Measurements from ENCODE around the gene PPFIBP1. TPM values are rescaled to one million over a fixed set of nuclear protein-coding genes. Genes with fewer than 3 reads are reported as not detected.
"Not testable (repeated sequence)": the region's sequence is repeated elsewhere in the genome, so short reads cannot be mapped to it uniquely, and the experiment has no call there.

Gene PPFIBP1
- total and polyA plus RNA-seq, 4 donors = 13.6 to 150 (median 63.1) TPM

DNA sequence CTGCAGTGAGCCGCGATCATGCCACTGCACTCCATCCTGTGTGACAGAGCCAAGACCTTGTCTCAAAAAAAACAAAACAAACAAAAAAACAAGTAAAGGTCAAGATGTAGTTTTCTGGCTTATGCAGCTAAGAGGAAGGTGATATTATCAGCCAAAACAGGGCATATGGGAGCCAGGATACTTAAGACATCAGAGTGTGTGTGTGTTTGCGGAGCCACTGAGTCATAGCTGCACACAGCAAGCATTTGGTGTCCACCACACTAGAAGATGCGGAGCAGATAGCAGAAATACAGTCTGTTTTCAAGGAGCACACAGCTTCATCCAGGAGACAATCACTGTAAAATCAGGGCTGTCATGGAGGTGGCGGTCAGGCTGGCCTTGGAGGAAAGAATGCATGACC lies 99.6 kb downstream of the PPFIBP1 start:
- TF ChIP-seq, protein P1, sequence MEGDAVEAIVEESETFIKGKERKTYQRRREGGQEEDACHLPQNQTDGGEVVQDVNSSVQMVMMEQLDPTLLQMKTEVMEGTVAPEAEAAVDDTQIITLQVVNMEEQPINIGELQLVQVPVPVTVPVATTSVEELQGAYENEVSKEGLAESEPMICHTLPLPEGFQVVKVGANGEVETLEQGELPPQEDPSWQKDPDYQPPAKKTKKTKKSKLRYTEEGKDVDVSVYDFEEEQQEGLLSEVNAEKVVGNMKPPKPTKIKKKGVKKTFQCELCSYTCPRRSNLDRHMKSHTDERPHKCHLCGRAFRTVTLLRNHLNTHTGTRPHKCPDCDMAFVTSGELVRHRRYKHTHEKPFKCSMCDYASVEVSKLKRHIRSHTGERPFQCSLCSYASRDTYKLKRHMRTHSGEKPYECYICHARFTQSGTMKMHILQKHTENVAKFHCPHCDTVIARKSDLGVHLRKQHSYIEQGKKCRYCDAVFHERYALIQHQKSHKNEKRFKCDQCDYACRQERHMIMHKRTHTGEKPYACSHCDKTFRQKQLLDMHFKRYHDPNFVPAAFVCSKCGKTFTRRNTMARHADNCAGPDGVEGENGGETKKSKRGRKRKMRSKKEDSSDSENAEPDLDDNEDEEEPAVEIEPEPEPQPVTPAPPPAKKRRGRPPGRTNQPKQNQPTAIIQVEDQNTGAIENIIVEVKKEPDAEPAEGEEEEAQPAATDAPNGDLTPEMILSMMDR (IDR thresholded peaks at IDR 0.05; ENCODE audit: control extremely low read depth, extremely low read depth) = no peak
- Histone ChIP-seq H3K27me3 (ENCODE audit: control insufficient read depth in 3 of 3, insufficient read depth in 3 of 3, low read length in 2 of 3) (no peaks in the 10 kb centered on the region), H3K36me3 (ENCODE audit: control insufficient read depth in 4 of 4, insufficient read depth in 4 of 4, low read length in 4 of 4) (no peaks in the 10 kb centered on the region), H3K4me1 (ENCODE audit: control insufficient read depth in 5 of 5, insufficient read depth in 5 of 5, low read length in 5 of 5) (peaks cover 0 to 23% (median 6%) of the 10 kb centered on the region in 5 donors), H3K27ac (ENCODE audit: low read depth in 1 of 2, low read length in 1 of 2) (no peak overlapping the region), H3K9me3 (ENCODE audit: control insufficient read depth in 4 of 4, insufficient read depth in 3 of 4, low read length in 3 of 4) (no peaks in the 10 kb centered on the region), H3K4me3 (no peak overlapping the region), H3K9ac (ENCODE audit: insufficient read depth in 1 of 2, low read length in 2 of 2) (no peak overlapping the region)
- ATAC-seq (ENCODE audit: insufficient read depth, low FRiP score) (no peak), DNase-seq (no peak)
- 85 to 94% methylated on average over 5 of the region's 5 CpGs for WGBS, 2 donors

DNA sequence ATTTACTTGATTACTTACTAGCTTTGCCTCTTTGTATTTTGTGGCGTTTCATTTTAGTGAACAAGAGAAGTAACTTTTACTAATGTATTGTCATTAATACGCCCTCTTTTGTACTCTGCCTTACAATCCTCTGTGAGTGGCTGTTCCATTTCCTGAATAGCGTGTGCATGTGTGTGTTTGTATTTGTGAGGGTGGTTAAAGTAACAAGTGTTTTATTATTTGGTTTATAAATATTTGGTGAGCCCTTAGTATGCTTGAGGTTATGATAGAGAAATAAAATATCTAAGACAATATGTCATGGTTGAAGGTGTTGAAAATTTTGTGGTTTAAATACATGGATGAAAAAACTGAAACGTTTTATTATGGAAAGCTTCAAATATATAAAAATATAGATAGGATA lies 100.6 kb downstream of the PPFIBP1 start:
- no peak overlapping the region for H3K4me3 ChIP-seq
- no peaks in the 10 kb centered on the region for H3K27me3 ChIP-seq (ENCODE audit: control insufficient read depth in 3 of 3, insufficient read depth in 3 of 3, low read length in 2 of 3)
- TF ChIP-seq, protein P1 (IDR thresholded peaks at IDR 0.05; ENCODE audit: control extremely low read depth, extremely low read depth) = no peak
- H3K27ac ChIP-seq (ENCODE audit: low read depth in 1 of 2, low read length in 1 of 2) = no peak overlapping the region
- no peaks in the 10 kb centered on the region for H3K9me3 ChIP-seq (ENCODE audit: control insufficient read depth in 4 of 4, insufficient read depth in 3 of 4, low read length in 3 of 4)
- H3K4me1 ChIP-seq (ENCODE audit: control insufficient read depth in 5 of 5, insufficient read depth in 5 of 5, low read length in 5 of 5) = peaks cover 0 to 15% (median 6%) of the 10 kb centered on the region in 5 donors
- DNase-seq (no peak), ATAC-seq (ENCODE audit: insufficient read depth, low FRiP score) (no peak)
- no peak overlapping the region for H3K9ac ChIP-seq (ENCODE audit: insufficient read depth in 1 of 2, low read length in 2 of 2)
- no peaks in the 10 kb centered on the region for H3K36me3 ChIP-seq (ENCODE audit: control insufficient read depth in 4 of 4, insufficient read depth in 4 of 4, low read length in 4 of 4)
- 54 to 69% methylated on average over 4 of the region's 4 CpGs for WGBS, 2 donors

DNA sequence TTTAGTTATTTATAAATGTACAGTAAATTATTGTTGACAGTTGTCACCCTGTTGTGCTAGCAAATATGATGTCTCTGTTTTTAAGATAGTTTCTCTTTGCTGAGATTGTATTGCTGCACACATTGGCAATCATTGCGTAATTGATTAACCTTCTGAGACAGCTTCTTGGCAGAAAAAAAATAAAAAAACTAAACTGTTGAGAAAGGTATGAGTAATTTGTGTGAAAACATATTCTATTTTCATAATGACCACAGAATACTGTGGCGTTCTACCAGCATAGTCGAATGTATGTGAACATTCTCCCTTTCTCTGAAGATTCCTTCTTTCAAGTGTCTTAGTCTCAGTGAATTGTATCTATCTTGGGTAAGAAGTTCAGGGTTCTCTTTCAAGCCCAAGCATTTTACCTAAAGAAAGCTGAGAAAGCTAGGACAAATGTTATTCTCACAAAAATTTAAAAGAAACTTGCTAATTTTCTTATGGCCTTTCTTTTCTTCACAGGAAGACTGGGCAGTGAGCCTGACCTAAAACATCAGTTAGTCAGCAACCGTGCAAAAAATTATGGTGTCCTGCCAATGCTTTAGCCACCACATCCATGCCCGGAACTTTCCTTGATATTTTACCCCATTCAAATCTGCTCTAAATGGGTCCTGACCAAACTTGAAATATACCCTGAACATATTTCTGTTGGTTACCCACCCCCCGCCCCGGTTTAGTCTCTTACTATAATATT lies 103.3 kb downstream of the PPFIBP1 start:
- Histone ChIP-seq H3K4me1 (ENCODE audit: control insufficient read depth in 5 of 5, insufficient read depth in 5 of 5, low read length in 5 of 5) (peaks cover 0 to 17% (median 6%) of the 10 kb centered on the region in 5 donors), H3K27me3 (ENCODE audit: control insufficient read depth in 3 of 3, insufficient read depth in 3 of 3, low read length in 2 of 3) (no peaks in the 10 kb centered on the region), H3K4me3 (no peak overlapping the region), H3K9me3 (ENCODE audit: control insufficient read depth in 4 of 4, insufficient read depth in 3 of 4, low read length in 3 of 4) (peaks cover 0 to 1% (median 0%) of the 10 kb centered on the region in 4 donors), H3K27ac (ENCODE audit: low read depth in 1 of 2, low read length in 1 of 2) (peak overlapping the region in 1 of 2 donors; percentile 33), H3K9ac (ENCODE audit: insufficient read depth in 1 of 2, low read length in 2 of 2) (no peak overlapping the region), H3K36me3 (ENCODE audit: control insufficient read depth in 4 of 4, insufficient read depth in 4 of 4, low read length in 4 of 4) (peaks cover 0 to 3% (median 0%) of the 10 kb centered on the region in 4 donors)
- ATAC-seq (ENCODE audit: insufficient read depth, low FRiP score) (no peak), DNase-seq (peak in 1 of 3 donors; percentile 41)
- TF ChIP-seq, protein P1 (IDR thresholded peaks at IDR 0.05; ENCODE audit: control extremely low read depth, extremely low read depth) = no peak
- 63 to 72% methylated on average over 7 of the region's 7 CpGs for whole genome bisulfite sequencing, 2 donors

DNA sequence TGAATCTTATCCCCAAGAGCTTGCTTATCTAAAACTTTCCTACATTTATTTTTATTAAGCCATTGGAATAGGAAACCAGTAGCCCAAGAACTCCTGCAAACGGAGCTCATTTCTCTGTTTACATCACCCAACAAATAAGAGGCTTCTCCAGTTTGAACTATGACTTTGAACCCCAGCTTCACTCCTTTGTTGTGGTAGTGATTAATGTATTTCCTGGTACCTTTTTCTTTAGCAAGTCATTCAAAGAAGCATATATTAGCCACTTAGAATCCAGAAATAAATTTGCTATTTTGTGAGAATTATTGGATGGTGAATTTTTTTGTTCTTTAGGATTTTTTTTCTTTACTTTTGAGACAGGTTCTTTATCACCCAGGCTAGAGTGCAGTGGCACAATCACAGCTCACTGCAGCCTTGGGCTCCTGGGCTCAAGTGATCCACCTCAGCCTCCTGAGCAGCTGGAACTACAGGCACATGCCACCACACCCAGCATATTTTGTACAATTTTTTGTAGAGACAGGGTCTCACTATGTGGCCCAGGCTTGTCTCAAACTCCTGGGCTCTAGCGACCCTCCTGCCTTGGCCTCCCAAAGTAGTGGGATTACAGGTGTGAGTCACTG lies 104.0 kb downstream of the PPFIBP1 start:
- not testable (repeated sequence) for ATAC-seq (ENCODE audit: insufficient read depth, low FRiP score); H3K27me3 ChIP-seq (ENCODE audit: control insufficient read depth in 3 of 3, insufficient read depth in 3 of 3, low read length in 2 of 3); H3K9ac ChIP-seq (ENCODE audit: insufficient read depth in 1 of 2, low read length in 2 of 2); H3K36me3 ChIP-seq (ENCODE audit: control insufficient read depth in 4 of 4, insufficient read depth in 4 of 4, low read length in 4 of 4); H3K9me3 ChIP-seq (ENCODE audit: control insufficient read depth in 4 of 4, insufficient read depth in 3 of 4, low read length in 3 of 4); H3K4me3 ChIP-seq; DNase-seq
- 64 to 82% methylated on average over 2 of the region's 2 CpGs for WGBS, 2 donors
- peaks cover 0 to 14% (median 6%) of the 10 kb centered on the region in 5 donors for H3K4me1 ChIP-seq (ENCODE audit: control insufficient read depth in 5 of 5, insufficient read depth in 5 of 5, low read length in 5 of 5)
- H3K27ac ChIP-seq (ENCODE audit: low read depth in 1 of 2, low read length in 1 of 2) = peak overlapping the region in 1 of 2 donors; percentile 33

DNA sequence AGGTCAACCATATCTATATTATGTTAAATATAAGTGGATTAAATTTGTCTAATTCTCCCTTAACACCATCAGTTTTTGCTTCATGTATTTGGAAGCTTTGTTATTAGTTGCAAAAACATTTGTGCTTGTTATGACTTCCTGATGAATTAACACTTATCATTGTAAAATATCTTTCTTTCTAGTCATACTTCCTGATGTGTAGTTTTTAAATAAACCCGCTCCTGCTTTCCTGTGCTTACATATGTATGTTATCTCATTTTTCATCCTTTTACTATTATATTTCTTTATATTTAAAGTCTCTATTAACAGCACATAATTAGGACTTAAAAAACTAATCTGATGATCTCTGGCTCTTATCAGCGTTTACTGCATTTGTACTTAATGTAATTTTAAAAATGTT lies 106.2 kb downstream of the PPFIBP1 start:
- not testable (repeated sequence) for H3K27me3 ChIP-seq (ENCODE audit: control insufficient read depth in 3 of 3, insufficient read depth in 3 of 3, low read length in 2 of 3); ATAC-seq (ENCODE audit: insufficient read depth, low FRiP score); H3K4me3 ChIP-seq; H3K9ac ChIP-seq (ENCODE audit: insufficient read depth in 1 of 2, low read length in 2 of 2); DNase-seq; H3K36me3 ChIP-seq (ENCODE audit: control insufficient read depth in 4 of 4, insufficient read depth in 4 of 4, low read length in 4 of 4); H3K9me3 ChIP-seq (ENCODE audit: control insufficient read depth in 4 of 4, insufficient read depth in 3 of 4, low read length in 3 of 4); H3K27ac ChIP-seq (ENCODE audit: low read depth in 1 of 2, low read length in 1 of 2)
- peaks cover 0 to 19% (median 4%) of the 10 kb centered on the region in 5 donors for H3K4me1 ChIP-seq (ENCODE audit: control insufficient read depth in 5 of 5, insufficient read depth in 5 of 5, low read length in 5 of 5)
- WGBS, 2 donors = 75 to 77% methylated on average over 2 of the region's 2 CpGs

Data from lung (tissue), 12 donors.